GM18517 (cell line): ENCODE data around the gene GID8.

Source experiments
- ATAC-seq: cut with Tn5 transposase; IDR thresholded peaks from one replicate; pipeline ENCODE4 v1.9.1; 2021; ENCODE audit warnings: mild to moderate bottlenecking, moderate library complexity; ENCODE audit not compliant: unreplicated experiment

Gene GID8

DNA sequence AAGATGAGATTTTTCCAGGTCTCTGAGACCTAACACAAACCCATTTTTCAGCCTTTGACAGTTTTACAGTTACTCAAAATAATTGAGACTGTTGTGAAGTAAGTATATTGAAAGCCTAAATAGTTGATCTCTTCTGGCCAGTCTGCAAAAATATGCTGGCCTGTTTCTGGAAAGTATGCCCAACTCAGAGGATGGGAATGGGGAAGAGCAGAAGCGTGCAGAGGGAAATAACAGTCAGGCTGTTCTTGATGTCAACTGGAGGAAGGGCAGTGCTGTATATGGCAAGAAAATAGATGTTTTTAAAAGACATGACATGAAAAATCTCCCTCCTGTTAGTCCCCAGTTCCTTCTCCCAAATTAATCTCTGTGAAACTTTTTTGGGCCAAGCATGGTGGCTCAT lies 3.8 kb downstream of the GID8 start:
- no peak for ATAC-seq

DNA sequence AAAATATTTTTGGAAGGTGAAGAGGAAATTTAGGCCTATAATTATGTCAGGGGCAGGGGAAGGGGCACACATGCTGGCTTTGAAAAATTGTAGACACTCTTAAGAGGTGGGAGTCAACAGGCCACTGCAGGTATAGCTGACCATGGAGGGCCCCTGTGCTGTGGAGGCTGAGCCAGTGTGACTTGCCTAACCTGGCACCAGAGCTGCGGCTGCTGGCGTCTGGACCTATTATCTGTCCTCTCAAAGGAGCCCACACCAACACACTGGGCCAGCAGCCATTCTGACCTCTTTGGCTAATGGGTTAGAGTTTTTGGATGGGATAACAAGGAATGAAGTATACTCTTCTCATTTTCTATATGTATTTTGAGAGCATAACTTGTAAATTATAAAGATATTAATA lies 4.5 kb downstream of the GID8 start:
- no peak for ATAC-seq

DNA sequence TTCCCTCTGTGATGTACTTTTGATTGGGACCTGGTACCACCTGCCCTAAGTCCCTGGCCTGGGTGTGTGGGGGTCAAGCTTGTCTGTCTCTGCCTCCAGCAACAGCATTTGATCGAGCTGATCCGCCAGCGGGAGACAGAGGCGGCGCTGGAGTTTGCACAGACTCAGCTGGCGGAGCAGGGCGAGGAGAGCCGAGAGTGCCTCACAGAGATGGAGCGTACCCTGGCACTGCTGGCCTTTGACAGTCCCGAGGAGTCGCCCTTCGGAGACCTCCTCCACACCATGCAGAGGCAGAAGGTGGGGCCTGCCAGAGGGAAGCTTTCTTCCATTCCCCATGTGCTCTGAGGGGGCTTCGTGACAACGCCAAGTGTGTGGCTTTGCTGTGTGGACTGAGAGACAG lies 5.4 kb downstream of the GID8 start:
- ATAC-seq: no peak

DNA sequence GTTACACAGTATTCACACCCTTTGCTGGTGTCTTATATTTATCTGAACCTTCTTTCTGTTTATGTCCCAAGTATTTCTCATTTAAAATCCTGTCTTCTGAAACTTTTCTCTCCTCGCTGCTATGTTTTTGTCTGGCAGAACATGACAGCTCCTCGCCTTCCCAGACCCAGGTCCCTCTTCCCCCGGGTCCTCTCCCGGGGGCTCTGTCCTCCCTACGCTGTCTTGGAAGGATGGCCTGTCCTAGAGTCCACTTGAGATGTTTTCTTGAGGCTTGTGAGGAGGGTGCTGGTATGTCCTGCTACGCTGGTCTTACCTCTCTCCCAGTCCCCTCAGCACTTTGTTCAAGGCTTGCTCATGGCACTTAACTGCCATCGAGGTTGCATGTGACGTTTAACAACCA lies 6.2 kb downstream of the GID8 start:
- ATAC-seq: no peak

DNA sequence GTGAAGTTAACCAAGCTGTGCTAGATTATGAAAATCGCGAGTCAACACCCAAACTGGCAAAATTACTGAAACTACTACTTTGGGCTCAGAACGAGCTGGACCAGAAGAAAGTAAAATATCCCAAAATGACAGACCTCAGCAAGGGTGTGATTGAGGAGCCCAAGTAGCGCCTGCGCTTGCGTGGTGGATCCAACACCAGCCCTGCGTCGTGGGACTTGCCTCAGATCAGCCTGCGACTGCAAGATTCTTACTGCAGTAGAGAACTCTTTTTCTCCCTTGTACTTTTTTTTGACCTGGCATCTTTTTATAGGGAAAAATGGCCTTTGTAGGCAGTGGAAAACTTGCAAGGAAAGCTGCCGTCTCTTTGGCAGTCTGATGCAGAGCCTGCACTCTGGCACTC lies 6.8 kb downstream of the GID8 start:
- no peak for ATAC-seq

DNA sequence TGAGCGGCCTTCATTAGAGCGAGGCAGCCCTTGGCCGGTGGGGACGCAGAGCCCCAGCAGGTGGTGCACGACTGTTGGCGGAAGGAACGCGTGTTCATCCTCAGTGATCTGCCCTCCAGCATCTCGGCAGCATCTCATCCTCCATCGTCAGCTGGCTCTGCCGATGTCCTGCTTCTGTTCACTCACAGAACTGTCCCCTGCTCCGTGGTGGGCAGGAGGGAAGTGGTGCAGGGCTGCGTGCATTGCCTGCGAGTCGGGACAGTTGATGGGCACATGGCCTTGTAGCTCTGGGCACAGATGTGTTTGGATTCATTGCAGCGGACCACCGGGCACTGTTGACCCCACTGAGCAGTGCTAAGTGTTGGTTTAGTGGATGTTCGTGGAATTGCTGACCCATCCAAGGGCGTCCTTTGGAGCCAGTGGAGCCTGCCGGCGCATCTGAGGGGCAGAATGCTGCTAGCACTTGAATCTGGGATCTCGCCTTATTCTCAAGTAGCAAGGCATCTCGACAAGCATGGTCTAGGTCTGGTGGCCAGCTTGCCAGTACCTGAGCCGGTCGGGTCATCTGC lies 7.9 kb downstream of the GID8 start:
- no peak for ATAC-seq

DNA sequence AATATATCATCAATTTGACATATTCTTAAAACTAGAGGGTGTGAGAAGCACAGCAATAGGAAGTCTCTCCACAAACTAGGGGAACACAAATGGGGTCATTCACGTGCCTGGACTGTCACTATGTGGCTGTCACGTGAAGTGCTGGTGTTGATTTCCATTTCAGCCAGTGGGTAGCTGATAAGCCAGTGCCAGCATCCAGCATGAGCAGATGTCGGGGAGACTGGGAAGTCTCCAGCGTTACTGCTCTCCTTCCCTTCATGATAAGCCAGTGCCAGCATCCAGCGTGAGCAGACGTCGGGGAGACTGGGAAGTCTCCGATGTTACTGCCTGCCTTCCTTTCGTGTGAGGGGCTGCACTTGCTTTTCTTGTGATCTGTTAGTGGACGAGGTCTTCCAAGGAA lies 9.0 kb downstream of the GID8 start:
- no peak for ATAC-seq

DNA sequence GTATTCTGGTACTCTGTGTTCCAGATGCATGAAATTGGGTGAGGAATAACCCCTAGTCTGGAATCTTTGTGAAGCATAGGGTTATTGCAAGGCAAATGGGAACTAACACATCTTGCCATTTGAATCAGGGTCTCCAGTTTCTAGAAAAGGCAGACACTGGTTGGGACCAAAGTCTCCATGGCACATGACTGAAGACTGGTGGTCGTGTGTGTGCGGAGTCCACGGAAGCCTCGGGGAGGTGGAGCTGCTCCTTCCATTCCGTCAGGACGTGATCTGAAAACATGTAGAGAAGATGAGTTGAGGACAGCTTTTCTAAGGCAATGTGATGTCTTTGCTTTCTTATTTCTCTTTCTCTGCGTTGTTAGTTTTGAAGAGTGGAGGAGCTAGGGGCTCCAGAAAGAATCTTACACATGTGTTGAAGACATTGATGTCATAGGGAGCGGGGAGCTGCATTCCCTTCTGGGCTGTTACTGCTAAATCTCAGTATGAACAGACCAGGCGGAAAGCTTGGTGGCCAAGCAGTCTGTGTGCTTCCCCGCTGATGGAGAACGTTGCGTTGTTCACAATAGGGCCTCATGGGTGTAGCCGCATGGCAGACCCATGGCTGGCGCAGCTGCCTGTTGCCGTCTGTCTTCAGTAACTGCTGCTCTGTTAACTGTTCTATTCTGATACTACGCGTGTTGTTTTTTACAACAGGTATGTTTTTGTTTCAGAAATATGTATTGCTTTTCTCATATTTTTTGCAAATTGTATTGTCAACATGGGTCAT lies 9.8 kb downstream of the GID8 start:
- no peak for ATAC-seq

DNA sequence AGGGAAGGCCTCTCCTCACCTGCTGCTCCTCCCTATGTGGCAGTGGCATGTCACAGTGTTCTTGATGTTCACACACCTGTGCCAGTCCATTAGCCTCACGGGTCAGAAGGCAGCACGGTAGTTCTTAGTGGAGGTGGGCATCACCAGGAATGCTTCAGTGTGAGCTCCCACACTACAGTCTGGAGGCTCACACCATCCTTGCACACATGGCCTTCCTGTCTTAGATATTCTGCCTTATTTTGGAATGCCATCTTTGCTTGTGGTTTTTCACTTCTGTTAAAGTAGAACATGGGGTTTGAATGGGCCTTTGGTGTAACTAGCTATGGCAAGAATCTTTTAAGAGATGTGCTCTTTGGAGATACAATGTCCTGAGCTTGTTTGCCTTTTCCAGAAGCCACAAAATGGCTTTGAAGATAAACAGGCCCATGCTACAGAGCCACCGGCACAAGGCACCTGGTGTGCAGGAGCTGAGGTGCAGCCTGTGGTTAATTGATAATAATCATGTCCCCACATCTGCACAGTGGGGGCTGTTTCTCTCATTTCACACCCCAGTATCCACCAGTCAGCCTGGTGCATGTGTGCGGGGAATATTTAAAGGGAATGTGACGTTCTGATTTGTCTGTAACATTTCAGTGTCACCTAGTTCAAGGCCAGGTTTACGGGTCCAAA lies 11.3 kb downstream of the GID8 start:
- ATAC-seq: no peak

DNA sequence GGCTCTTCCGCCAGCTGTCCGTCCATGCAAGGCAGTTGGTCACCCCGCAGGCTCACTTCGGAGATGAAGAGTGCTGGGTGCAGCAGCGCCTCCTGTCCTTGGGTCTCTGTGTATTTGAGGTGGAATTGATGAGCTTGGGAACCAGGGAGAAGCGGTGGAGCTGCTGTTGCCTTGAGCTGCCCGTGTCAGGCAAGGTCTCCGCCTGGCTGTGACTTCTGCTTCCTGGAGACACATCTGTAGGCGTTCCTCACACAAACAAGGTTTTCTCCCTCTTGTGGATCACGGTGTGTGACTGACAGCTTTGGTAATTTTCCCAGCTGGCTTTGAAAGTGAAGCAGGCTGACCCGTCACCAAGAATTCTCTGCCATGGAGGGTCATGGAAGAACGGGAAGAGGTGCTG lies 12.0 kb downstream of the GID8 start:
- no peak for ATAC-seq

DNA sequence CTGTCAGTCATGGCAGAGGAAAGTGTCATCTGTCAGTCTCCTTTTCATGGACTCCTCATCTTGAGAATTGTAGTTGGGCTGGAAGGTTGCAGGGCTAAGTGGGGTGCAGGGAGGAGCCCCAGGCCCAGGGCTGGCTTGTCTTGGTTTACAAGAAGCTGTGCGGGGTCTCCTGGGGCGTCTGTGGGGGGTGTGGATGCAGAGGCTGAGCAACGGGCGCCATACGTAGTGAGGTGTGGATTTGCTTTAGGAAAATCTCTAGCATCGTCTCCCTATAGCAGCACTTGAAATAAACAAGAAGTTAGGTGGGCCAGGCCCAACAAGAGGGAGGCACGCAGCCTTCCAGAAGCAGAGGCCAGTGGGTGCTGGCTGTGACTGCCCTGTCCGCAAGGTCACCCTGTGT lies 12.8 kb downstream of the GID8 start:
- ATAC-seq: no peak

DNA sequence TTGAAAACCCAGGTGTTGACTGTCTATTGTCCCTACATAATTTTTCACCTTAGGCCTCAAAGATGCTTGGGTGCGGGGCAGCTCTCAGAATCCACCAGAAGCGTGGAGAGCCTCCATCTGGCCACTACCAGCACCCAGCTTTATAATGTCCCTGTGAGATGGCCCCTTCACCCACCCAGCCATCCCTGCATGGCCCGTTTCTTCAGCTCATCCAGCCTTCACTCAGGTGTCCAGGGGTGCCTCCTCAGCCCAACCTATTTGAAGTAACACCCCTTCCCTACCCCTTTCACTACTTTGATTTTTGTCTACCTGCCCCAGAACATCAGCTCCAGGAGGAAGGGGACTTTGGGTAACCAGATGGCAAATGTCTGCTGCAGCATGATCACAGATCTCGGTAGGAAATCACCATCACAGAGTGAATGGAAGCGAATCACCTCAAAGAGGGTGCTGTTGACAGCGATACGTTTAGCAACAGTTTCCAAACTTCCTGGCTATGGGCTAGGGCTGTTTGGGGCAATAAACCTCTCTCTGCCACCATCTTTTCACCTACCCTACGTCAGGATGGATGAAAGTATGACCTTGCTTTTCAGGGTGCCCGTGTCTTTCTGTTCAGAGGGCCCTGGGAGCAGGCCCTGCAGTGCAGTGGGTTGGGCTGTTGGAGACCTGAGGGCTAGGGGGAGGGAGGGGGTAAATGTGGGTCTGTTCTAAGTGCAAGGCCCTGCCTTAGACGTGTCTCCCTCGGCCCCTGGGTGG lies 13.4 kb downstream of the GID8 start:
- no peak for ATAC-seq

DNA sequence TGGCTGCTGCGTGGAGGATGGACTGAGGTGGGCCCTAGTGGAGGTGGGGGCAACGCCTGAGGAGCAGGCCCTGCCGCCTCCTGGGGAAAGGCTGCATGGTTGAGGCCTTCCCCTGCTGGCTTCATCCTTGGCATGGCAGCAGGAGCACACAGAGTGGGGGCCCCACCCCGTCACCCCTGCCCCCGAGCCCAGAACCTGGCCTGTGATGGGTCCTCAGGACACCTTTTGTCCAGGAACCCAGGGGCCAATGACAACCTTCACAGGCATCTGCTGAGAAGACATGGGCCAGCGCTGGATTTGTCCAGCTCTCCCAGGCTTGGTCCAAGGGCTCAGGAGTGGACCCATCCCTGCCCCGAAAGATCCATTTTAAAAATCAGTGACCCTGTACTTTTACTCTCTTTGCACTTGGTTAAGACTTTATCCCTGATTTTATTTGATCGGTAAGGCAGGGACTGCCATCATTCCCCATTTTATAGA lies 14.0 kb downstream of the GID8 start:
- ATAC-seq: no peak

DNA sequence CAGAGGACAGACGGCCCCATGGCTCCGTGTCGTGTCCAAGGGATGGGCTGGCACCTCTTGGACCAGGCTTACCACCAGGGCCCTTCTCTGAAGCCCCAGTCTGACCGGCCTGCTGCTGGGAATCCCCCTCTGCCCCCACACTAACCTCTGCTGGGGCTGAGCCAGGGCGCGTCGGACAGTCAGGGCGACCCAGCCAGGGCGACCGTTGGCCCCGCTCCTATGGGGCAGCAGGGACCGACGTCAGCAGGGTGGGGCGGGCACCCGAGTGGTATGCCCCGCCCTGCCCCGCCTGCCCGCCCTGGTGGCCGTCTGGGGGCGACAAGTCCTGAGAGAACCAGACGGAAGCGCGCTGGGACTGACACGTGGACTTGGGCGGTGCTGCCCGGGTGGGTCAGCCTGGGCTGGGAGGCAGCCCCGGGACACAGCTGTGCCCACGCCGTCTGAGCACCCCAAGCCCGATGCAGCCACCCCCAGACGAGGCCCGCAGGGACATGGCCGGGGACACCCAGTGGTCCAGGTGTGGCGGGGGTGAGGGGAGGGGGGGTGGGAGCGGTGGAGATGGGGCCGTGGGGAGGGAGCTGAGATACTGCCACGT lies 14.5 kb downstream of the GID8 start, which contains the start of gene SLC17A9:
SLC17A9 (plus strand) TSS at position 337 of the 595 bp plus-strand sequence; CDS start at position 459, 122 bp downstream.
- ATAC-seq: no peak

DNA sequence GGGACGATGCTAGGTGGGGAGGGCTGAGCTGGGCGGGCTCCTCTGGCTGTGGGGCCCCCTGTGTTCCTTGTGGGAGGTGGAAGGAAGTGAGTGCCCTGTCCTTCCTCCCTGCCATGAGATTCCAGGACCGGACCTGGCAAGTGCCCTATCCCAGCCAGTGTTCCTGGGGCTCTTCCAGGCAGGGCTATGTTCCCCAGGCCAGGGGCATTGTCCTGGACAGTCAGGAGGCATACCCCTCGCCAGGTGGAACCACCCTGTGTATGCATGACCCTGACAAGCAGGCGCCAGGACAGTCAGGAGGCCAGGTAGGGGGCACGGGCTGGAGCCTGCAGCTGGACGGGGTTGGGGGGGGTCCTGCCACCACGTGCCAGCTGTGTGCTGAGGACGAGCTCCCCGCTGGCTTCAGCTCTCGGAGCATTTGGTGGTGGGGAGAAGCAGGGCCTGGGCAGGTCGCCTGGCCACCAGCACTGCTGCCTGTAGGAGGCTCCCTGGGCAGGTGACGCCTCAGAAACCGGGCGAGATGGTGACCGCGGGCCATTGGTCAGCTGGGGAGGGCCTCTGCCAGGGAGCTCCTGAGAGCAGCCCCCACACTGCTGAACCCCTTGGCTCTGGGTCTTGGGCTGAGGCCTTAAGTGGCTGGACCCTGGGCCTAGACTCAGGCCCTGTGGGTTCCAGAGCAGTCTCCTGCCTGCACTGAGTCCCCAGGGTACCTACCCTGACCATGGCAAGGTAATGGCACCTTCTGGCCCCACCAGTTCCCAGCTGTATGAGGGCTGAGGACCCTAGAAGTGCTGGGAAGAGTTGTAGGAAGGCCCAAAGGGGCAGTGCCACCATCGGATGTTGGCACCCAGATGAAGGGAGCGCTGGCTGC lies 15.3 kb downstream of the GID8 start:
- ATAC-seq: no peak

DNA sequence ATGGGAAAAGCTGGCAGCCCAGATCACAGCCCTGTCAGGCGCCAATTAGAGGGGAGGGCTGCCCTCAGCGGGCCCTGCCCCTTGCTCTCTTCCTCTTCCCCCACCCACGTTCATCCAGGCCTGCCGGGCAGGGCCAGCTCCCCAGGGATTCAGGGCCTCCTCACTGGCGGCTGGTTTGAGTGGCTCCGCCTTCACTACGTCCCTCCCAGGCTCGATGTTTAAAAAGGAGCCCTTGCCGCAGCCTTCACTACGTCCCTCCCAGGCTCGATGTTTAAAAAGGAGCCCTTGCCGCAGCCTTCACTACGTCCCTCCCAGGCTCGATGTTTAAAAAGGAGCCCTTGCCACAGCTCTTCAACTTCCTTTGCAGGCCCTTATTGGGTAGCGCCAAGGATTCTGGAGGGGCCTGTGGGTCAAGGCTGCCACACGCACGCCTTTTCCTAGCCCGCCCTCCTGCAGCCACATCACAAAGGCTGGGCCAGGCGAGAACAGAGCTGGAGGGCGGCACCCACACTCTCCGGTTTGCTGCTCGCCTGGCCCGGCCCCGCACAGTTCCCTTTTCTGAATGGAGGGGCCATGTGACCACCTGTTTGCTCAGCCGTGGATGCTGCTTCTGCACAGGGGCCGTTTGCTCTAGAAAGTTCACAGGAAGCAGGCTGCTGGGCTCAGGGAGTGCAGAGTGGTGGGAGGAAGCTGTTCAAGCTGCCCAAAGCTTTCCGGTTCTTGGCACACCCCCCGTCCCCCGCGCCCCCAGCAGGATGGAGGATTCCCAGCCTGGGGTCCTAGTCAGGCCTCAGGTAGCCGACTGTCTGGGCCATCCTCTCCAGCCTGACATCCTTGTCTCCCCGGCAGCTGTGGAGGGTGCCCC lies 16.1 kb downstream of the GID8 start:
- ATAC-seq: peak; percentile 64

DNA sequence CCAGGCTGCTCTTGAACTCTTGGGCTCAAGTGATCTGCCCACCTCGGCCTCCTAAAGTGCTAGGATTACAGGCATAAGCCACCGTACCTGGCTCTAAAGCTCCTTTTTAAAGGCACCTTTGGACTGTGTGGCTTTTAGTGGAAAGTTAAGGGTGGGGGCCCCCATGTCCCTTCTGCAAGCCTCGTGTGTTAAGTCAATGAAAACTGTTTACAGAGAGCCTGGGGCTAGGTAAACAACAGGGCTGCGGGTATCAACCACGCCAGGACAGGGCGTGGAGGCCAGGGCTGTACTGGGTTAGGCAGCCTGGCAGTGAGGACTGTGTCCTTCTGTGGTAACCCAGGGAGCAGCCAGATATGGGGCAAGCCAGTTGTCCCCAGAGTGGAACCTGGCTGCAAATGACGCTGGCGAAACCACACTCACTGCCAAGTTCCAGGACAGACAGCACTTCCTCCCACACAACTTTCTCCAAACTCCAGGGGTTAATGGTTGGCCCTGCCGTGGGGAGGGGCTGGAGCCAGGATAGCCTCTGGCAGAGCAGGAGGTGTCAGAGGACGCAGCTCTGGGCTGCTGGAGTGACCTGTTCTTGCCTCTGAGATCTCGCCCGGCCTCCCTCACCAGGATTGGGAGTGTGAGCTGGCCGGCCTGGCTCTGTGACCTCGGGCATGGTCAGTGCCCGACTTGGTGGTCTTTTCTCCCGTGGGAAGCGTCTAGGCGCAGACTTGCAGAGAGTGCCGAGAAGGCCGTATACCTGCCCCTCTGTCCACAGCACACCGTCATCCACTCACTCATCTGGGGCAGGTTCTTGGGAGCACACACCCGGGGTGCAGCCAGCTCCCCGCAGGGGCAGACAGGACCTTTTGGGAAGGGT lies 17.8 kb downstream of the GID8 start:
- ATAC-seq: no peak
